ENCODE data around the gene CRAMP1.

- TF ChIP-seq POLR2A (IDR thresholded peaks at IDR 0.05) (peak; percentile 92 to 98), CTCF (IDR thresholded peaks at IDR 0.05) (peak; percentile 47 to 100 (median 100))
Measured at GRCh38 chr16:1705688-1706385, 93.7 kb downstream of the CRAMP1 start, which contains the start of gene MAPK8IP3.
